AG04450 (cell line): ENCODE measurements around the gene AGPAT2. TPM values are rescaled to one million over a fixed set of nuclear protein-coding genes. Genes with fewer than 3 reads are reported as not detected.
"Not testable (repeated sequence)": the region's sequence is repeated elsewhere in the genome, so short reads cannot be mapped to it uniquely, and the experiment has no call there.

Source experiments
- CTCF ChIA-PET: fragments of 300-600, 350-600 bp; formaldehyde crosslinking; extraction: SDS; loops from one replicate; lab custom pipeline; 2022; ENCODE audit warnings: antibody characterized with exemption, inconsistent platforms; lab: Charles Lee
- POLR2A ChIA-PET: fragments of 350-600 bp; formaldehyde crosslinking; extraction: SDS; loops from one replicate; lab custom pipeline; 2021; ENCODE audit warnings: antibody characterized with exemption, inconsistent platforms; lab: Yijun Ruan, JAX
- DNase-seq: peaks from one replicate; pipeline ENCODE4 v3.0.0-alpha.2; 2011; ENCODE audit warnings: low read depth, low spot score
- H3K27ac ChIP-seq: one replicate; pipeline ENCODE4 v1.5.1; 2012; ENCODE audit warnings: low read depth, low read length, control low read depth
- H3K27me3 ChIP-seq: one replicate; pipeline ENCODE4 v1.6.0; 2012; ENCODE audit warnings: low read length; ENCODE audit not compliant: control insufficient read depth, insufficient read depth
- H3K4me3 ChIP-seq: 2 replicates; pipeline ENCODE4 v1.5.1; 2011; ENCODE audit warnings: mild to moderate bottlenecking, low read depth, low read length, control low read depth
- H3K9me3 ChIP-seq: 2 replicates; pipeline ENCODE4 v1.5.1; 2012; ENCODE audit warnings: low read length; ENCODE audit not compliant: control insufficient read depth, insufficient read depth
- CTCF ChIP-seq: IDR thresholded peaks from 2 replicates; pipeline ENCODE4 v1.5.1; 2011; ENCODE audit warnings: low read depth, low read length, control low read depth, inconsistent platforms
- polyA plus RNA-seq: library from polyadenylated mRNA; depleted of rRNA; stranded (reverse); fragments of >200 nt; gene quantifications from 2 replicates; pipeline ENCODE4 v1.2.3, GENCODE V29; 2011

The AGPAT2 gene
- polyA plus RNA-seq, 1 experiment, result 24.4 TPM

GRCh38 chr9:136709454-136710109 is 22.3 kb upstream of the AGPAT2 start:
- H3K27ac ChIP-seq, result no peak overlapping the region
- POLR2A ChIA-PET, result no interaction called here
- CTCF ChIA-PET, result no interaction called here
- no peak for TF ChIP-seq CTCF
- H3K4me3 ChIP-seq, result no peak overlapping the region
- no peak for DNase-seq
- H3K9me3 ChIP-seq, result no peaks in the 10 kb centered on the region; the same call in 1 of the 2 replicates
- H3K27me3 ChIP-seq, result peaks cover 14% of the 10 kb centered on the region

GRCh38 chr9:136707849-136708517 is 20.7 kb upstream of the AGPAT2 start:
- Histone ChIP-seq H3K9me3 (no peaks in the 10 kb centered on the region; the same call in 1 of the 2 replicates), H3K27ac (no peak overlapping the region), H3K4me3 (no peak overlapping the region), H3K27me3 (peaks cover 6% of the 10 kb centered on the region)
- POLR2A ChIA-PET, result interaction anchor here (0.7 kb wide), 2 partner anchors 13 to 20 kb away, joined by 4 read pairs; no protein-coding TSS in a partner anchor
- CTCF ChIA-PET, result no interaction called here
- DNase-seq, result no peak
- TF ChIP-seq CTCF, result no peak

- Histone ChIP-seq H3K27me3 (peaks cover 5% of the 10 kb centered on the region), H3K27ac (no peak overlapping the region), H3K9me3 (no peaks in the 10 kb centered on the region; the same call in 1 of the 2 replicates), H3K4me3 (no peak overlapping the region)
- ChIA-PET CTCF (no interaction called here), POLR2A (no interaction called here)
- TF ChIP-seq CTCF, result no peak
- DNase-seq, result no peak
Measured at GRCh38 chr9:136707011-136707410, 19.8 kb upstream of the AGPAT2 start.

- DNase-seq, result no peak
- peaks cover 13% of the 10 kb centered on the region for H3K27me3 ChIP-seq
- CTCF ChIA-PET, result interaction anchor here (0.8 kb wide), 1 partner anchor 34 kb away, joined by 3 read pairs; no protein-coding TSS in a partner anchor
- H3K4me3 ChIP-seq, result no peak overlapping the region
- TF ChIP-seq CTCF, result no peak
- H3K27ac ChIP-seq, result no peak overlapping the region
- POLR2A ChIA-PET, result no interaction called here
- no peaks in the 10 kb centered on the region for H3K9me3 ChIP-seq
Measured at GRCh38 chr9:136705564-136705963, 18.3 kb upstream of the AGPAT2 start.

GRCh38 chr9:136704741-136705140 is 17.5 kb upstream of the AGPAT2 start:
- CTCF ChIA-PET, result not testable (repeated sequence)

More at GRCh38 chr9:136704741-136705140, 17.5 kb upstream of the AGPAT2 start:
- peaks cover 17% of the 10 kb centered on the region for H3K27me3 ChIP-seq
- DNase-seq, H3K4me3 ChIP-seq, H3K9me3 ChIP-seq, POLR2A ChIA-PET, H3K27ac ChIP-seq: not testable (repeated sequence)
